PC-3 (cell line): ENCODE data around the gene HMSD. TPM values are rescaled to one million over a fixed set of nuclear protein-coding genes. Genes with fewer than 3 reads are reported as not detected.
"Not testable (repeated sequence)": the region's sequence is repeated elsewhere in the genome, so short reads cannot be mapped to it uniquely, and the experiment has no call there.

ENCODE experiments used
- ATAC-seq: fragments of 200-7000 bp; cut with Tn5 transposase; 2 replicates; pipeline ENCODE4 v1.9.1; 2020; ENCODE audit warnings: mild to moderate bottlenecking, moderate library complexity
- BruUV-seq: library from RNA; stranded (reverse); fragments of 400-500 nt; replicated peaks from 2 replicates; lab custom pipeline; 2021; lab: Mats Ljungman, UMichigan
- CTCF ChIA-PET: fragments of 300-600 bp; sonication (Branson Sonifier 250); formaldehyde crosslinking; loops from one replicate; lab custom pipeline; 2022; ENCODE audit warnings: antibody characterized with exemption; lab: Charles Lee
- POLR2A ChIA-PET: fragments of 300-600 bp; sonication (Branson Sonifier 250); formaldehyde crosslinking; loops from one replicate; lab custom pipeline; 2022; ENCODE audit warnings: antibody characterized with exemption; ENCODE audit not compliant: unreplicated experiment; lab: Charles Lee
- DNase-seq: peaks from one replicate; pipeline ENCODE4 v3.0.0-alpha.2; 2015
- H2AFZ ChIP-seq: fragments of 300-600 bp; sonication (generic); 2 replicates; pipeline ENCODE4 v1.6.0; 2016; ENCODE audit warnings: antibody characterized with exemption, low read length
- H3F3A ChIP-seq: fragments of 300-600 bp; sonication (generic); one replicate; pipeline ENCODE4 v1.6.0; 2017; ENCODE audit warnings: antibody characterized with exemption, low read length, control low read depth, mild to moderate bottlenecking; ENCODE audit not compliant: unreplicated experiment
- H3K27ac ChIP-seq: fragments of 300-600 bp; sonication (generic); 2 replicates; pipeline ENCODE4 v1.5.1; 2016; ENCODE audit warnings: mild to moderate bottlenecking, low read length
- H3K27me3 ChIP-seq: fragments of 300-600 bp; sonication (generic); 2 replicates; pipeline ENCODE4 v1.6.1; 2016; ENCODE audit warnings: low read length, mixed read lengths
- H3K36me3 ChIP-seq: fragments of 300-600 bp; sonication (generic); 2 replicates; pipeline ENCODE4 v1.6.1; 2016; ENCODE audit warnings: low read depth, mixed run types, low read length, mixed read lengths
- H3K4me1 ChIP-seq: fragments of 300-600 bp; sonication (generic); 2 replicates; pipeline ENCODE4 v1.5.1; 2016; ENCODE audit warnings: low read length; ENCODE audit not compliant: insufficient read depth
- H3K4me2 ChIP-seq: fragments of 300-600 bp; sonication (generic); 2 replicates; pipeline ENCODE4 v1.6.0; 2016; ENCODE audit warnings: low read length
- H3K4me3 ChIP-seq: fragments of 300-600 bp; sonication (generic); 2 replicates; pipeline ENCODE4 v1.5.1; 2016; ENCODE audit warnings: mild to moderate bottlenecking, low read length, mixed read lengths
- H3K79me2 ChIP-seq: fragments of 300-600 bp; sonication (generic); 2 replicates; pipeline ENCODE4 v1.6.1; 2017; ENCODE audit warnings: low read length, mixed read lengths
- H3K9ac ChIP-seq: fragments of 300-600 bp; sonication (generic); 2 replicates; pipeline ENCODE4 v1.6.0; 2016; ENCODE audit warnings: mild to moderate bottlenecking, low read length
- H3K9me2 ChIP-seq: fragments of 300-600 bp; sonication (generic); replicated peaks from 2 replicates; pipeline ENCODE4 v1.6.1; 2016; ENCODE audit warnings: mixed run types, low read length, mixed read lengths
- H3K9me3 ChIP-seq: fragments of 300-600 bp; sonication (generic); 2 replicates; pipeline ENCODE4 v1.6.1; 2016; ENCODE audit warnings: low read length, mixed read lengths
- H4K20me1 ChIP-seq: fragments of 300-600 bp; sonication (generic); 2 replicates; pipeline ENCODE4 v1.6.1; 2016; ENCODE audit warnings: low read length, mixed read lengths
- CTCF ChIP-seq: fragments of 300-600 bp; sonication (generic); conservative IDR thresholded peaks from 2 replicates; pipeline ENCODE4 v1.5.1; 2017; ENCODE audit warnings: antibody characterized with exemption, low read depth, mild to moderate bottlenecking, low read length
- EZH2 ChIP-seq: fragments of 300-600 bp; sonication (generic); IDR thresholded peaks from one replicate; pipeline ENCODE4 v1.6.1; 2017; ENCODE audit warnings: antibody characterized with exemption, mild to moderate bottlenecking, low read length; ENCODE audit not compliant: unreplicated experiment
- EZH2phosphoT487 ChIP-seq: fragments of 300-600 bp; sonication (generic); IDR thresholded peaks from 2 replicates; pipeline ENCODE4 v1.6.1; 2018; ENCODE audit warnings: mild to moderate bottlenecking, antibody characterized with exemption, low read length, borderline replicate concordance
- intact Hi-C: fragments of 100-400 bp; cut with micrococcal nuclease; formaldehyde crosslinking; loops from 2 replicates; pipeline ENCODE4 v1.9.0; 2023
- total RNA-seq: library from RNA; depleted of rRNA; stranded (reverse); fragments of >200 nt; gene quantifications from 2 replicates; pipeline ENCODE4 v1.2.3, GENCODE V29; 2014

The HMSD gene
- total RNA-seq, 1 experiment from 2014 or later = 0.40 TPM

GRCh38 chr18:63936156-63936931 is 12.8 kb upstream of the HMSD start:
- CTCF ChIA-PET = interaction anchor here (1.4 kb wide), 1 partner anchor 194 kb away, joined by 4 read pairs; no protein-coding TSS in a partner anchor
- no peaks in the 10 kb centered on the region for H3K9me3 ChIP-seq
- H4K20me1 ChIP-seq = no peaks in the 10 kb centered on the region
- no peaks in the 10 kb centered on the region for H3F3A ChIP-seq
- no TSS peak for BruUV-seq
- 0 out of 2 replicates have a peak overlapping the region, but pooled peaks have one; percentile 25 for H3K9ac ChIP-seq
- no peak overlapping the region for H3K27ac ChIP-seq
- H3K4me1 ChIP-seq = no peaks in the 10 kb centered on the region
- TF ChIP-seq CTCF (peak; percentile 79), EZH2 (no peak)
- DNase-seq = peak; percentile 74
- no peaks in the 10 kb centered on the region for H3K27me3 ChIP-seq
- H2AFZ ChIP-seq = peak overlapping the region; percentile 99
- H3K79me2 ChIP-seq = no peaks in the 10 kb centered on the region
- intact Hi-C loops = loop anchor here (1.0 to 5.0 kb wide), 5 partner anchors 43 to 418 kb away; partner anchors contain the start of gene SERPINB2
- H3K9me2 ChIP-seq = no peaks in the 10 kb centered on the region
- H3K4me3 ChIP-seq = peak overlapping the region; percentile 82
- ATAC-seq = peak; percentile 99
- peak overlapping the region; percentile 98 for H3K4me2 ChIP-seq
- POLR2A ChIA-PET = interaction anchor here (0.7 kb wide), 1 partner anchor 16 kb away, joined by 3 read pairs; no protein-coding TSS in a partner anchor
- no peaks in the 10 kb centered on the region for H3K36me3 ChIP-seq

- H3K36me3 ChIP-seq = no peaks in the 10 kb centered on the region
- ATAC-seq (no peak), DNase-seq (no peak)
- TF ChIP-seq CTCF = no peak
- no peak for TF ChIP-seq EZH2phosphoT487
- no peak for TF ChIP-seq EZH2
- no peaks in the 10 kb centered on the region for H3K9me2 ChIP-seq
- H3K79me2 ChIP-seq = no peaks in the 10 kb centered on the region
- H3K9ac ChIP-seq = no peak overlapping the region
- BruUV-seq = no TSS peak
- POLR2A ChIA-PET = no interaction called here
- H3K4me2 ChIP-seq = peak overlapping the region; percentile 98
- CTCF ChIA-PET = no interaction called here
- no peak overlapping the region for H3K27ac ChIP-seq
- intact Hi-C loops = loop anchor here (1.0 to 5.0 kb wide), 5 partner anchors 42 to 418 kb away; partner anchors contain the start of gene SERPINB2
- H3K27me3 ChIP-seq = no peaks in the 10 kb centered on the region
- no peaks in the 10 kb centered on the region for H4K20me1 ChIP-seq
- H3F3A ChIP-seq = no peaks in the 10 kb centered on the region
- peak overlapping the region; percentile 82 for H3K4me3 ChIP-seq
- peak overlapping the region; percentile 99 for H2AFZ ChIP-seq
- H3K4me1 ChIP-seq = no peaks in the 10 kb centered on the region
- H3K9me3 ChIP-seq = no peaks in the 10 kb centered on the region
Observed at GRCh38 chr18:63936932-63937393, 12.1 kb upstream of the HMSD start.

- H3K27me3 ChIP-seq = no peaks in the 10 kb centered on the region
- no peaks in the 10 kb centered on the region for H3K9me3 ChIP-seq
- no peak overlapping the region for H3K9ac ChIP-seq
- H3K9me2 ChIP-seq = no peaks in the 10 kb centered on the region
- BruUV-seq = no TSS peak
- no peaks in the 10 kb centered on the region for H4K20me1 ChIP-seq
- no peak overlapping the region for H3K4me3 ChIP-seq
- no peaks in the 10 kb centered on the region for H3K4me1 ChIP-seq
- H3F3A ChIP-seq = no peaks in the 10 kb centered on the region
- no peaks in the 10 kb centered on the region for H3K36me3 ChIP-seq
- ChIA-PET POLR2A (no interaction called here), CTCF (no interaction called here)
- no peak overlapping the region for H3K27ac ChIP-seq
- intact Hi-C loops = no loop called here
- DNase-seq (no peak), ATAC-seq (no peak)
- H3K4me2 ChIP-seq = no peak overlapping the region
- TF ChIP-seq EZH2phosphoT487 (no peak), CTCF (no peak), EZH2 (no peak)
- H3K79me2 ChIP-seq = no peaks in the 10 kb centered on the region
- no peak overlapping the region for H2AFZ ChIP-seq
Observed at GRCh38 chr18:63940008-63940407, 9.1 kb upstream of the HMSD start.

- H3K9me3 ChIP-seq, ATAC-seq, H3K79me2 ChIP-seq, H3F3A ChIP-seq, H3K9ac ChIP-seq, H4K20me1 ChIP-seq, H3K27me3 ChIP-seq, H3K36me3 ChIP-seq, H2AFZ ChIP-seq, BruUV-seq, H3K4me1 ChIP-seq, CTCF ChIA-PET, H3K9me2 ChIP-seq, intact Hi-C loops, H3K4me2 ChIP-seq, DNase-seq, POLR2A ChIA-PET, H3K4me3 ChIP-seq, H3K27ac ChIP-seq: not testable (repeated sequence)
Observed at GRCh38 chr18:63940543-63941050, 8.5 kb upstream of the HMSD start.
